Chondrocyte (in vitro differentiated cells): ENCODE measurements around the gene AMACR. TPM values are rescaled to one million over a fixed set of nuclear protein-coding genes. Genes with fewer than 3 reads are reported as not detected.

ENCODE experiments used
- DNase-seq: peaks from one replicate; pipeline ENCODE4 v3.0.0; 2021; ENCODE audit warnings: mixed read lengths, low spot score
- H3K27ac Mint-ChIP-seq: one replicate; pipeline ENCODE4 v1.8.0; 2021; ENCODE audit warnings: mild to moderate bottlenecking, moderate library complexity, mixed read lengths; ENCODE audit not compliant: unreplicated experiment
- H3K27me3 Mint-ChIP-seq: 2 replicates; pipeline ENCODE4 v1.8.0; 2021; ENCODE audit warnings: low read depth, mixed read lengths
- H3K36me3 Mint-ChIP-seq: 2 replicates; pipeline ENCODE4 v1.8.0; 2021; ENCODE audit warnings: low read depth, mixed read lengths
- H3K4me1 Mint-ChIP-seq: 2 replicates; pipeline ENCODE4 v1.8.0; 2021; ENCODE audit warnings: low read depth, mild to moderate bottlenecking, mixed read lengths
- H3K4me3 Mint-ChIP-seq: one replicate; pipeline ENCODE4 v1.8.0; 2021; ENCODE audit warnings: mild to moderate bottlenecking, moderate library complexity, mixed read lengths; ENCODE audit not compliant: unreplicated experiment
- H3K9me3 Mint-ChIP-seq: 2 replicates; pipeline ENCODE4 v1.8.0; 2021; ENCODE audit warnings: low read depth, mixed read lengths
- total RNA-seq: library from RNA; stranded (reverse); gene quantifications from 3 replicates; pipeline ENCODE4 v1.2.1, GENCODE V29; 2021
- TF ChIP-seq, protein P1 (sequence below): fragments of 200-600 bp; sonication (generic); IDR thresholded peaks from 2 replicates; pipeline ENCODE4 v1.5.0; 2021; ENCODE audit warnings: antibody characterized with exemption, mild to moderate bottlenecking, moderate library complexity

AMACR gene
- total RNA-seq, 1 donor from 2014 or later = 15.3 TPM

DNA sequence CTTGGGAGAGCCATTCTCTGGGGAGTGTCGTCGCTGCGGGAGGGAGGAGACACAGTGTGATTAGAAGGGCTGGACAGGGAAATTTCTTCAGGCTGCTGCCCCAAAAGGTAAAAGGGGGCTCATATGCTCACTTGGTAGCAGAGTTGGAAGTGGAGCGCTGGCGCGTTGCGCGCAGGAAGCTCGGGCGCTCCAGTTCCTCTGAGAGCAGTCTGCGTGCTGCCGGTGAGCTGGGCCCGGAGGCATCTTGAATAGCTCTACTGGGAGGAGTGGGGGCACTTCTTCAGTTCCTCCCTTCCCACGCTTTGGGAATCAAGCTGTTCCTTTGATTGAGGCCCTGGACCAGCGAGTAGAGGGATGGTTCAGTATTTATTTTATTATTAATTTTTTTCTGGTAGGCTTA, 69.0 kb downstream of the AMACR start:
- no peaks in the 10 kb centered on the region for H3K9me3 Mint-ChIP-seq
- peaks cover 5% of the 10 kb centered on the region for H3K4me1 Mint-ChIP-seq
- TF ChIP-seq, protein P1, sequence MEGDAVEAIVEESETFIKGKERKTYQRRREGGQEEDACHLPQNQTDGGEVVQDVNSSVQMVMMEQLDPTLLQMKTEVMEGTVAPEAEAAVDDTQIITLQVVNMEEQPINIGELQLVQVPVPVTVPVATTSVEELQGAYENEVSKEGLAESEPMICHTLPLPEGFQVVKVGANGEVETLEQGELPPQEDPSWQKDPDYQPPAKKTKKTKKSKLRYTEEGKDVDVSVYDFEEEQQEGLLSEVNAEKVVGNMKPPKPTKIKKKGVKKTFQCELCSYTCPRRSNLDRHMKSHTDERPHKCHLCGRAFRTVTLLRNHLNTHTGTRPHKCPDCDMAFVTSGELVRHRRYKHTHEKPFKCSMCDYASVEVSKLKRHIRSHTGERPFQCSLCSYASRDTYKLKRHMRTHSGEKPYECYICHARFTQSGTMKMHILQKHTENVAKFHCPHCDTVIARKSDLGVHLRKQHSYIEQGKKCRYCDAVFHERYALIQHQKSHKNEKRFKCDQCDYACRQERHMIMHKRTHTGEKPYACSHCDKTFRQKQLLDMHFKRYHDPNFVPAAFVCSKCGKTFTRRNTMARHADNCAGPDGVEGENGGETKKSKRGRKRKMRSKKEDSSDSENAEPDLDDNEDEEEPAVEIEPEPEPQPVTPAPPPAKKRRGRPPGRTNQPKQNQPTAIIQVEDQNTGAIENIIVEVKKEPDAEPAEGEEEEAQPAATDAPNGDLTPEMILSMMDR = no peak
- no peak for DNase-seq
- no peak overlapping the region for H3K4me3 Mint-ChIP-seq
- H3K27ac Mint-ChIP-seq = no peak overlapping the region
- H3K27me3 Mint-ChIP-seq = peaks cover 26% of the 10 kb centered on the region
- H3K36me3 Mint-ChIP-seq = no peaks in the 10 kb centered on the region

DNA sequence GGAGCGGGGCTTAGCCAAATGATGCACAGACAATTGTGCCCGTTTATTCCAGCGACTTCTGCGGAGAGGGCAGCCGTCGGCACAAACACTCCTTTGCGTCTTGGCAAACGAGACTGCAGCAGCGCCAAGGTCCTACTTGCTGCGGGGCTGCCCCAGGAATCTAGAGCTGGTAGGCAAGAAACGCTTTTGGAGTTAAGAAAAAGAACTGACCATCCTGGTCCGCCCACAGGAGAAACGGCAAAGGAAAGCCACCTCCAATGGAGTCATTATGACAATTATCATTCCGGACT, 69.4 kb downstream of the AMACR start:
- H3K36me3 Mint-ChIP-seq = no peaks in the 10 kb centered on the region
- no peak overlapping the region for H3K4me3 Mint-ChIP-seq

DNA sequence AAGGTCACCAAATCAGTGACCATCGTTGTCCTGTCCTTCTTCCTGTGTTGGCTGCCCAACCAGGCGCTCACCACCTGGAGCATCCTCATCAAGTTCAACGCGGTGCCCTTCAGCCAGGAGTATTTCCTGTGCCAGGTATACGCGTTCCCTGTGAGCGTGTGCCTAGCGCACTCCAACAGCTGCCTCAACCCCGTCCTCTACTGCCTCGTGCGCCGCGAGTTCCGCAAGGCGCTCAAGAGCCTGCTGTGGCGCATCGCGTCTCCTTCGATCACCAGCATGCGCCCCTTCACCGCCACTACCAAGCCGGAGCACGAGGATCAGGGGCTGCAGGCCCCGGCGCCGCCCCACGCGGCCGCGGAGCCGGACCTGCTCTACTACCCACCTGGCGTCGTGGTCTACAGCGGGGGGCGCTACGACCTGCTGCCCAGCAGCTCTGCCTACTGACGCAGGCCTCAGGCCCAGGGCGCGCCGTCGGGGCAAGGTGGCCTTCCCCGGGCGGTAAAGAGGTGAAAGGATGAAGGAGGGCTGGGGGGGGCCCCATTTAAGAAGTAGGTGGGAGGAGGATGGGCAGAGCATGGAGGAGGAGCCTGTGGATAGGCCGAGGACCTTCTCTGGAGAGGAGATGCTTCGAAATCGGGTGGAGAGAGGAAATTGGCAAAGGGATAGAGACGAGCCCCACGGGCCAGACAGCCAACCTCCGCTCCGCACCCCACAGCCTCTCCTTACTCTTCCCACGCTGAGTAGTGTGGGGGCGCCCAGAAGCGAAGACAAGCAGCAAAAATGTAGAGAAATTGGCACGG, 69.9 kb downstream of the AMACR start:
- TF ChIP-seq, protein P1 = no peak
- Mint-ChIP-seq H3K27ac (no peak overlapping the region), H3K4me1 (peaks cover 5% of the 10 kb centered on the region), H3K9me3 (no peaks in the 10 kb centered on the region), H3K27me3 (peaks cover 26% of the 10 kb centered on the region), H3K4me3 (no peak overlapping the region), H3K36me3 (no peaks in the 10 kb centered on the region)
- no peak for DNase-seq

More for the DNA sequence above, 69.4 kb downstream of the AMACR start:
- TF ChIP-seq, protein P1 = no peak
- Mint-ChIP-seq H3K27ac (no peak overlapping the region), H3K4me1 (peaks cover 5% of the 10 kb centered on the region), H3K27me3 (peaks cover 26% of the 10 kb centered on the region), H3K9me3 (no peaks in the 10 kb centered on the region)
- no peak for DNase-seq

DNA sequence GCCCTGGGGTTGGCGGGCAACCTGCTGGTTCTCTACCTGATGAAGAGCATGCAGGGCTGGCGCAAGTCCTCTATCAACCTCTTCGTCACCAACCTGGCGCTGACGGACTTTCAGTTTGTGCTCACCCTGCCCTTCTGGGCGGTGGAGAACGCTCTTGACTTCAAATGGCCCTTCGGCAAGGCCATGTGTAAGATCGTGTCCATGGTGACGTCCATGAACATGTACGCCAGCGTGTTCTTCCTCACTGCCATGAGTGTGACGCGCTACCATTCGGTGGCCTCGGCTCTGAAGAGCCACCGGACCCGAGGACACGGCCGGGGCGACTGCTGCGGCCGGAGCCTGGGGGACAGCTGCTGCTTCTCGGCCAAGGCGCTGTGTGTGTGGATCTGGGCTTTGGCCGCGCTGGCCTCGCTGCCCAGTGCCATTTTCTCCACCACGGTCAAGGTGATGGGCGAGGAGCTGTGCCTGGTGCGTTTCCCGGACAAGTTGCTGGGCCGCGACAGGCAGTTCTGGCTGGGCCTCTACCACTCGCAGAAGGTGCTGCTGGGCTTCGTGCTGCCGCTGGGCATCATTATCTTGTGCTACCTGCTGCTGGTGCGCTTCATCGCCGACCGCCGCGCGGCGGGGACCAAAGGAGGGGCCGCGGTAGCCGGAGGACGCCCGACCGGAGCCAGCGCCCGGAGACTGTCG, 70.7 kb downstream of the AMACR start:
- Mint-ChIP-seq H3K27me3 (peaks cover 23% of the 10 kb centered on the region), H3K36me3 (no peaks in the 10 kb centered on the region)

DNA sequence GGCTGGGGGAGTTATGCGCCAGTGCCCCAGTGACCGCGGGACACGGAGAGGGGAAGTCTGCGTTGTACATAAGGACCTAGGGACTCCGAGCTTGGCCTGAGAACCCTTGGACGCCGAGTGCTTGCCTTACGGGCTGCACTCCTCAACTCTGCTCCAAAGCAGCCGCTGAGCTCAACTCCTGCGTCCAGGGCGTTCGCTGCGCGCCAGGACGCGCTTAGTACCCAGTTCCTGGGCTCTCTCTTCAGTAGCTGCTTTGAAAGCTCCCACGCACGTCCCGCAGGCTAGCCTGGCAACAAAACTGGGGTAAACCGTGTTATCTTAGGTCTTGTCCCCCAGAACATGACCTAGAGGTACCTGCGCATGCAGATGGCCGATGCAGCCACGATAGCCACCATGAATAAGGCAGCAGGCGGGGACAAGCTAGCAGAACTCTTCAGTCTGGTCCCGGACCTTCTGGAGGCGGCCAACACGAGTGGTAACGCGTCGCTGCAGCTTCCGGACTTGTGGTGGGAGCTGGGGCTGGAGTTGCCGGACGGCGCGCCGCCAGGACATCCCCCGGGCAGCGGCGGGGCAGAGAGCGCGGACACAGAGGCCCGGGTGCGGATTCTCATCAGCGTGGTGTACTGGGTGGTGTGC, 71.4 kb downstream of the AMACR start, which contains the start of gene RXFP3:
RXFP3 (plus strand) TSS at position 6 of the 636 bp plus-strand sequence; CDS start at position 361, 355 bp downstream.
- TF ChIP-seq, protein P1 = no peak
- DNase-seq = no peak
- Mint-ChIP-seq H3K36me3 (no peaks in the 10 kb centered on the region), H3K9me3 (no peaks in the 10 kb centered on the region), H3K4me3 (peak within 1 kb of the TSS; percentile 83), H3K4me1 (peaks cover 5% of the 10 kb centered on the region), H3K27me3 (peaks cover 21% of the 10 kb centered on the region), H3K27ac (no peak within 1 kb of the TSS)

More for the DNA sequence above, 70.7 kb downstream of the AMACR start:
- TF ChIP-seq, protein P1 = no peak
- Mint-ChIP-seq H3K4me3 (no peak overlapping the region), H3K9me3 (no peaks in the 10 kb centered on the region), H3K27ac (no peak overlapping the region), H3K4me1 (peaks cover 5% of the 10 kb centered on the region)
- DNase-seq = no peak
